ENCODE measurements around the gene RESF1.

- TF ChIP-seq, protein P1, sequence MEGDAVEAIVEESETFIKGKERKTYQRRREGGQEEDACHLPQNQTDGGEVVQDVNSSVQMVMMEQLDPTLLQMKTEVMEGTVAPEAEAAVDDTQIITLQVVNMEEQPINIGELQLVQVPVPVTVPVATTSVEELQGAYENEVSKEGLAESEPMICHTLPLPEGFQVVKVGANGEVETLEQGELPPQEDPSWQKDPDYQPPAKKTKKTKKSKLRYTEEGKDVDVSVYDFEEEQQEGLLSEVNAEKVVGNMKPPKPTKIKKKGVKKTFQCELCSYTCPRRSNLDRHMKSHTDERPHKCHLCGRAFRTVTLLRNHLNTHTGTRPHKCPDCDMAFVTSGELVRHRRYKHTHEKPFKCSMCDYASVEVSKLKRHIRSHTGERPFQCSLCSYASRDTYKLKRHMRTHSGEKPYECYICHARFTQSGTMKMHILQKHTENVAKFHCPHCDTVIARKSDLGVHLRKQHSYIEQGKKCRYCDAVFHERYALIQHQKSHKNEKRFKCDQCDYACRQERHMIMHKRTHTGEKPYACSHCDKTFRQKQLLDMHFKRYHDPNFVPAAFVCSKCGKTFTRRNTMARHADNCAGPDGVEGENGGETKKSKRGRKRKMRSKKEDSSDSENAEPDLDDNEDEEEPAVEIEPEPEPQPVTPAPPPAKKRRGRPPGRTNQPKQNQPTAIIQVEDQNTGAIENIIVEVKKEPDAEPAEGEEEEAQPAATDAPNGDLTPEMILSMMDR (IDR thresholded peaks at IDR 0.05; ENCODE audit: low read length), result no peak
- TF ChIP-seq EZH2 (IDR thresholded peaks at IDR 0.05; ENCODE audit: borderline replicate concordance, low read length), result no peak
These were observed 25.8 kb downstream of the RESF1 start for GRCh38 chr12:31984806-31985591.
